ENCODE results near the gene ZNF691. TPM values are rescaled to one million over a fixed set of nuclear protein-coding genes. Genes with fewer than 3 reads are reported as not detected.
"Not testable (repeated sequence)": the region's sequence is repeated elsewhere in the genome, so short reads cannot be mapped to it uniquely, and the experiment has no call there.

The ZNF691 gene
- total RNA-seq, 1 donor = 7.2 TPM

GRCh38 chr1:42853116-42853884, 6.9 kb downstream of the ZNF691 start:
- peak; percentile 4 for DNase-seq (ENCODE audit: low read depth)
- H3K4me3 ChIP-seq (ENCODE audit: low read depth, low read length) = no peak overlapping the region
- TF ChIP-seq CTCF (IDR thresholded peaks at IDR 0.05; ENCODE audit: insufficient read depth, low read length) = no peak

- not testable (repeated sequence) for H3K4me3 ChIP-seq (ENCODE audit: low read depth, low read length); DNase-seq (ENCODE audit: low read depth)
Measured at GRCh38 chr1:42856554-42856953, 10.1 kb downstream of the ZNF691 start.

- H3K4me3 ChIP-seq (ENCODE audit: low read depth, low read length); DNase-seq (ENCODE audit: low read depth): not testable (repeated sequence)
Measured at GRCh38 chr1:42859366-42859765, 13.0 kb downstream of the ZNF691 start.

DNA sequence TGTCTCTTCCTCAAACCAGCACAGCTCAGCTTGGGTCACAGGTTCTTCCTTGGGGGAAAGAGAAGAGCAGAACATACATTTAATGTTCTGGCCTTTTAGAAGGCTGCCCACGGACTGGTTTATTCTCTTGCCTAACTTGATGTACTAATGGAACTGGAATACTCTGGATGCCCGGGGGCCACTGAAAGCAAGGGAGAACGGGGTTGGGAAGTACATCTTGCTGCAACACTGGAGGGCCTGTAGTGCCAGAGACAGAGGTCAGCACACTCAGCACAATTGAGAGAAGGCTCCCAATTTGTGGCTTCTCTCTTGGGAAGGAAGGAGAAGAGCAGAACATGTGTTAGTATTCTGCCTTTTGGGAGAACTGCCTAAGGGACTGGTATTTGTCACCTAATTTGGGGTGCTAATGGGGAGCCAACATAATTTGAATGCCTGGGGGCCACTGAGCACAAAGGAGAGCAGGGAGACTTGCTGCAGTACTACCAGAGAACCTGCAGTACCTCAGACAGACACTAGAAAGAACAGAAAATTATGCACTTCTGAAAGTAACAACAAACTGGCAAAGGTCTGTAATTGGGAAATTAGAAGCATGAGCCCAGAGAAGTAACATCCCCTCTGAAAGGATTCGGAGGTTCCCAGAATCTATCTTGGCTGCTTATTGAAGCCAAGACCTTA, 14.1 kb downstream of the ZNF691 start:
- H3K4me3 ChIP-seq (ENCODE audit: low read depth, low read length) = no peak overlapping the region
- peak; percentile 23 for TF ChIP-seq CTCF (IDR thresholded peaks at IDR 0.05; ENCODE audit: insufficient read depth, low read length)
- no peak for DNase-seq (ENCODE audit: low read depth)

DNA sequence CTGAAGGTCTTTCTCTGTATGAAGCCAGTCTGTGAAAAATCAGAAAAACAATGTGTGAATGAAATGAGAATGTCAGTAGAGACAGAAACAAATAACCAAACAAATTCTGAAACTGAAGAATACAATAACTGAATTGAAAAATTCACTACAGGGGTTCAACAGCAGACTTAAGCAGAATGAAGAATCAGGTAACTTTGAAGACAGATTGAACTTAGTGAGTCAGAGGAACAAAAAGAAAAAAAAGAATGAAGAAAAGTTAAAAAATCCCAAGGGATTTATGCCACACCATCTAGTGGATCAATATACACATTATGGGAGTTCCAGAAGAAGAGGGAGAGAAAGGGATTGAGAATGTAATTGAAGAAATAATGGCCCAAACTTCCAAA, 14.6 kb downstream of the ZNF691 start:
- H3K4me3 ChIP-seq (ENCODE audit: low read depth, low read length) = no peak overlapping the region
- no peak for TF ChIP-seq CTCF (IDR thresholded peaks at IDR 0.05; ENCODE audit: insufficient read depth, low read length)
- no peak for DNase-seq (ENCODE audit: low read depth)

DNA sequence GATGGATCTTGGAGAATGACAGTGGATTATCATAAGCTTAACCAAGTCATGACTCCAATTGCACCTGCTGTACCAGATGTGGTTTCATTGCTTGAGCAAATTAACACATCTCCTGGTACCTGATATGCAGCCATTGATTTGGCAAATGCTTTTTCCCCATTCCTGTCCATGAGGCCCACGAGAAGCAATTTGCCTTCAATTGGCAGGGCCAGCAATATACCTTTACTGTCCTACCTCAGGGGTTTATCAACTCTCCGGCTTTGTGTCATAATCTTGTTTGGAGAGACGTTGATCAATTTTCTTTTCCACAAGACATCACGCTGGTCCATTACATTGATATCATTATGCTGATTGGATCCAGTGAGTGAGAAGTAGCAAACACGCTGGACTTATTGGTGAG, 20.1 kb downstream of the ZNF691 start:
- no peak overlapping the region for H3K4me3 ChIP-seq (ENCODE audit: low read depth, low read length)
- no peak for TF ChIP-seq CTCF (IDR thresholded peaks at IDR 0.05; ENCODE audit: insufficient read depth, low read length)
- DNase-seq (ENCODE audit: low read depth) = no peak

DNA sequence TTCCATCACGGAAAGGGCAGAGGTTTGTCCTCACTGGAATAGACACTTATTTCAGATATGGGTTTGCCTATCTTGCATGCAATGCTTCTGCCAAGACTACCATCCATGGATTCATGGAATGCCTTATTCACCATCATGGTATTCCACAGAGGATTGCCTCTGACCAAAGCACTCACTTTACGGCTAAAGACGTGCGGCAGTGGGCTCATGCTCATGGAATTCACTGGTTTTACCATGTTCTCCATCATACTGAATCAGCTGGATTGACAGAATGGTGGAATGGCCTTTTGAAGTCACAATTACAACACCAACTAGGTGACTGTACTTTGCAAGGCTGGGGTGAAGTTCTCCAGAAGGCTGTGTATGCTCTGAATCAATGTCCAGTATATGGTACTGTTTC, 22.1 kb downstream of the ZNF691 start:
- not testable (repeated sequence) for DNase-seq (ENCODE audit: low read depth); H3K4me3 ChIP-seq (ENCODE audit: low read depth, low read length)

DNA sequence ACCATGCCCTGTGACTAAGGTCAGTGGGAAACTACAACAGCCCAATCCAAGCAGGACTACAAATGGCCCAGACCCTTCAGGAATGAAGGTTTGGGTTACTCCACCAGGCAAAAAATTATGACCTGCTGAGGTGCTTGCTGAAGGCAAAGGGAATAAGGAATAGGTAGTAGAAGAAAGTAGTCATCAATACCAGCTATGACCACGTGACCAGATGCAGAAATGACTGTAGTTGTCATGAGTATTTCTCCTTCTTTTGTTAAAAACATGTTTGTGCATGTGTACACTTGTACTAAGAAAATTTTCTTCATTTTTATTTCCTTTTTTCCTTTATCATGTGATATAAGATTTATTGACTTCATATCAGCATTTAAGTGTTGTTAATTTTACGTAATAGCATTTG, 22.8 kb downstream of the ZNF691 start:
- DNase-seq (ENCODE audit: low read depth); H3K4me3 ChIP-seq (ENCODE audit: low read depth, low read length): not testable (repeated sequence)

- not testable (repeated sequence) for DNase-seq (ENCODE audit: low read depth); H3K4me3 ChIP-seq (ENCODE audit: low read depth, low read length)
Measured at GRCh38 chr1:42869751-42870150, 23.3 kb downstream of the ZNF691 start.

GRCh38 chr1:42873108-42873507, 26.7 kb downstream of the ZNF691 start:
- H3K4me3 ChIP-seq (ENCODE audit: low read depth, low read length) = not testable (repeated sequence)

More at GRCh38 chr1:42873108-42873507, 26.7 kb downstream of the ZNF691 start:
- not testable (repeated sequence) for DNase-seq (ENCODE audit: low read depth)
